GM10248 (cell line): ENCODE measurements around the gene ZNF346.
A peak's percentile ranks its signal among the peaks of the same experiment; 100 is the strongest.
"Not testable (repeated sequence)": the region's sequence is repeated elsewhere in the genome, so short reads cannot be mapped to it uniquely, and the experiment has no call there.

Experiments used
- CTCF ChIA-PET: fragments of 300-600 bp; sonication (Branson Sonifier 250); formaldehyde crosslinking; extraction: SDS; loops from one replicate; lab custom pipeline; 2021; ENCODE audit warnings: antibody characterized with exemption; lab: Yijun Ruan, JAX
- POLR2A ChIA-PET: fragments of 350-650 bp; sonication (Branson Sonifier 250); formaldehyde crosslinking; extraction: SDS; loops from one replicate; lab custom pipeline; 2020; ENCODE audit warnings: antibody characterized with exemption; lab: Yijun Ruan, JAX
- DNase-seq: peaks from one replicate; pipeline ENCODE4 v3.0.0; 2012; ENCODE audit errors: extremely low spot score
- TF ChIP-seq, protein P1 (sequence below): IDR thresholded peaks from 2 replicates; pipeline ENCODE4 v1.5.1; 2012; ENCODE audit warnings: mild to moderate bottlenecking, low read depth; ENCODE audit errors: extremely low read depth, missing control alignments, control extremely low read depth

The ZNF346 gene

GRCh38 chr5:177044641-177045040 is 22.1 kb downstream of the ZNF346 start:
- TF ChIP-seq, protein P1, sequence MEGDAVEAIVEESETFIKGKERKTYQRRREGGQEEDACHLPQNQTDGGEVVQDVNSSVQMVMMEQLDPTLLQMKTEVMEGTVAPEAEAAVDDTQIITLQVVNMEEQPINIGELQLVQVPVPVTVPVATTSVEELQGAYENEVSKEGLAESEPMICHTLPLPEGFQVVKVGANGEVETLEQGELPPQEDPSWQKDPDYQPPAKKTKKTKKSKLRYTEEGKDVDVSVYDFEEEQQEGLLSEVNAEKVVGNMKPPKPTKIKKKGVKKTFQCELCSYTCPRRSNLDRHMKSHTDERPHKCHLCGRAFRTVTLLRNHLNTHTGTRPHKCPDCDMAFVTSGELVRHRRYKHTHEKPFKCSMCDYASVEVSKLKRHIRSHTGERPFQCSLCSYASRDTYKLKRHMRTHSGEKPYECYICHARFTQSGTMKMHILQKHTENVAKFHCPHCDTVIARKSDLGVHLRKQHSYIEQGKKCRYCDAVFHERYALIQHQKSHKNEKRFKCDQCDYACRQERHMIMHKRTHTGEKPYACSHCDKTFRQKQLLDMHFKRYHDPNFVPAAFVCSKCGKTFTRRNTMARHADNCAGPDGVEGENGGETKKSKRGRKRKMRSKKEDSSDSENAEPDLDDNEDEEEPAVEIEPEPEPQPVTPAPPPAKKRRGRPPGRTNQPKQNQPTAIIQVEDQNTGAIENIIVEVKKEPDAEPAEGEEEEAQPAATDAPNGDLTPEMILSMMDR = no peak
- DNase-seq = no peak
- ChIA-PET CTCF (interaction anchor here (0.9 to 2.1 kb wide), 5 partner anchors 9 to 383 kb away, joined by 3 to 19 read pairs (median 3); no protein-coding TSS in a partner anchor), POLR2A (no interaction called here)

DNA sequence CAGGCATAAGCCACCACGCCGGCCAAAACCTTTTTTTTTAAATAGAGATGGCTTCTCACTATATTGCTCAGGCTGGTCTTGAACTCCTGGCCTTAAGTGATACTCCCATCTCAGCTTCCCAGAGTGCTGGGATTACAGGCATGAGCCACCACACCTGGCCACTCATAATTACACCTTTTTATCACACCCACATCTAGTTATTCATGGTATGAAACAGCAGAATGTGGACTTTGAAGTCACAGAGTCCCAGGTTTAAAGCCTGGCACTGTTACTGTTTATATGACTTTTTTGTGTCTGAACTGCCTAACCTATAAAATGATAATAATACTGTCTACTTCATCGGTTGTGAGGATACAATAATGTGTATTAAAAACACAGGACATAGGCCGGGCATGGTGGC is 23.1 kb downstream of the ZNF346 start:
- POLR2A ChIA-PET = no interaction called here
- TF ChIP-seq, protein P1 = no peak
- CTCF ChIA-PET = interaction anchor here (1.7 kb wide), 1 partner anchor 10 kb away, joined by 4 read pairs; no protein-coding TSS in a partner anchor
- no peak for DNase-seq

DNA sequence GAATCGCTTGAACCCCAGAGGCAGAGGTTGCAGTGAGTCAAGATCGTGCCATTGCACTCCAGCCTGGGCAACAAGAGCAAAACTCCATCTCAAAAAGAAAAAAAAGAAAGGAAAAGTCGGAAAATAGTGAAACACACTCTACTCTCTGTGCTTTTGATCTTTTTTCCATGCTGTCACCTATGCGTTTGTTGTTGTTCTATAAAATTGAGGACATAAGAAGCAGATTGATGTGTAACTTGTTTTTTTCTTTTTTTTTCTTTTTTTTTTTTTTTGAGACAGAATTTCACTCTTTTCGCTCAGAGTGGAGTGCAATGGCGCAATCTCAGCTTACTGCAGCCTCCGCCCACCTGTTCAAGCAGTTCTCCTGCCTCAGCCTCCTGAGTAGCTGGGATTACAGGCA is 26.0 kb downstream of the ZNF346 start:
- CTCF ChIA-PET, POLR2A ChIA-PET, DNase-seq: not testable (repeated sequence)

DNA sequence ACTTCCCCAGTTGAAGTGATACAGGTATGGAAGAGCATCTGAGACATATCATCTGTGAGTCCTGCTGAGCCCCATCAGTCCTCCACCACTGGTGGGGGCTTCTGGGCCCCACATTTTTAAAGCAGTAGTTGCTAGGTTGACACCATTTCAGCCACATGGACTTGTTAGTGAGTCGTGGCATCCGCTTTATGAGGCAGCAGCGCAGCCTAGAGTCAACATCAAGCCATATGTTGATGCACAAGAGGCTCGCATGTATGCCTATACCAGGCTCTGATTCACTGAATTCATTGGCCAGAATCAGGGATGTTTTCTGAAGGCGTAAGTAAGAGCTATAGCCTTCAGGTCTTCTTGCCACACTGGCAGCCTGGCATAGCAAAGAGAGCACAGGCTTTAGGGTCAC is 26.8 kb downstream of the ZNF346 start:
- TF ChIP-seq, protein P1 = peak; percentile 11
- no peak for DNase-seq
- ChIA-PET POLR2A (no interaction called here), CTCF (interaction anchor here (1.1 to 6.4 kb wide), 3 partner anchors 12 to 24 kb away, joined by 3 to 45 read pairs (median 7); no protein-coding TSS in a partner anchor)

DNA sequence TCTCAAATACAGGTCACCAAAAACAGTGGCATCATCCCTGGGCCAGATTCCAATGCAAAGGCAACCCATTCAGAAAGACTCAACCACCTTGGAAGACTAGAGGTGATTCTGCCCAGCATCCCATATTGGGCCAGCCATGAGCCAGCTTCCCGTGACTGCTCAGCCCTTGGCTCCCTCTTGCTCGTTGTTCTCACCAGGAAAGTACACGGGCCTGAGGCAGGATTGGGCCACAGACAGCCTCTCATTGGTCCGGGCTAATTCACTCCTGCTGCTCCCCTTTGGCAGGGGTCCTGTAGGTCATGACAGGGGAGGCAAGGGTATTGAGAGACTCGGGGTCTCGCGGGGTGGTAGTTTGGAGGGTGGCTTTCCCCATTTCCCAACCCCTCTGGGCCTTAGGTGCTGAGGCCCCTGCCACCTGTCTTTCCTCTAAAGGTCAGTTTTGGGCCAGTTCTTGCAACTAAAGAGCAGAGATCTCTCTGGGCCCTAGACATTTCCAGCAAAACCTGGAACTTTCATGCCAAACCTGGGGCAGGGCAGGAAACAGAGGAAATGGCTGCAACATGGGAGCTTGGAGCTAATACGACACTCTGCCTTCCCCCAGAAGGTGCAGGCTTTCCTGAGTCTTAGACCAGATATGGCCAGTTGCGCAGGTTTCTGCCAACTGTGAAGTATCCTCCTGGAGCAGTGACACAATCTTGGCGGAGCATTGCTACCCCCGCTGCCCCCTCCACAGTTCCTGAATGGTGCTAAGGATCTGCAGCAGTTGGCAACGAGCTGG is 42.2 kb downstream of the ZNF346 start:
- CTCF ChIA-PET = interaction anchor here (1.3 to 3.1 kb wide), 2 partner anchors 8 to 47 kb away, joined by 3 to 23 read pairs; no protein-coding TSS in a partner anchor
- no peak for DNase-seq
- TF ChIP-seq, protein P1 = no peak
- POLR2A ChIA-PET = no interaction called here

- TF ChIP-seq, protein P1 = no peak
- ChIA-PET CTCF (interaction anchor here (3.1 kb wide), 1 partner anchor 8 kb away, joined by 23 read pairs; no protein-coding TSS in a partner anchor), POLR2A (no interaction called here)
- no peak for DNase-seq
These were observed 43.0 kb downstream of the ZNF346 start for GRCh38 chr5:177065491-177065890.

DNA sequence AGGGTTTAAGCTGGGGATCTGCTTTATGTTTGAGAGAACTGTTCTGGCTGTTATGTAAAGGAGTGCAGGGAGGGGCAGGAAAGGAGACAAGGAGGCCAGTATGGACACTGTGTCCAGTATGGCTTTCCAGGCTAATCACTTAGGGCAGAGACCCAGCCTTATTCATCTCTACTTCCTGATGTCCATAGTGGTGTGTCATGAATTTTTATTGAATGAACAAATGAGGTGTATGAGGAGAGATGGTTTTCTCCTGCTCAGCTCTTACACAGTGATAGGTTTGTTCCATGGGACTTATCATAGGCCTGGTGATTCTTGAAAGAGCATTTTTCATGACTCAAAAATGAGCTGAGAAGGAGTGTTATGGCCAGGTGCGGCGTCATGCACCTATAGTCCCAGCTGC is 43.7 kb downstream of the ZNF346 start:
- POLR2A ChIA-PET = no interaction called here

More for the DNA sequence above, 43.7 kb downstream of the ZNF346 start:
- TF ChIP-seq, protein P1 = no peak
- CTCF ChIA-PET = interaction anchor here (1.3 to 10.3 kb wide), 2 partner anchors 12 to 46 kb away, joined by 3 to 112 read pairs; no protein-coding TSS in a partner anchor
- no peak for DNase-seq
